ENCODE data around the gene GDA.

- TF ChIP-seq, protein P1, sequence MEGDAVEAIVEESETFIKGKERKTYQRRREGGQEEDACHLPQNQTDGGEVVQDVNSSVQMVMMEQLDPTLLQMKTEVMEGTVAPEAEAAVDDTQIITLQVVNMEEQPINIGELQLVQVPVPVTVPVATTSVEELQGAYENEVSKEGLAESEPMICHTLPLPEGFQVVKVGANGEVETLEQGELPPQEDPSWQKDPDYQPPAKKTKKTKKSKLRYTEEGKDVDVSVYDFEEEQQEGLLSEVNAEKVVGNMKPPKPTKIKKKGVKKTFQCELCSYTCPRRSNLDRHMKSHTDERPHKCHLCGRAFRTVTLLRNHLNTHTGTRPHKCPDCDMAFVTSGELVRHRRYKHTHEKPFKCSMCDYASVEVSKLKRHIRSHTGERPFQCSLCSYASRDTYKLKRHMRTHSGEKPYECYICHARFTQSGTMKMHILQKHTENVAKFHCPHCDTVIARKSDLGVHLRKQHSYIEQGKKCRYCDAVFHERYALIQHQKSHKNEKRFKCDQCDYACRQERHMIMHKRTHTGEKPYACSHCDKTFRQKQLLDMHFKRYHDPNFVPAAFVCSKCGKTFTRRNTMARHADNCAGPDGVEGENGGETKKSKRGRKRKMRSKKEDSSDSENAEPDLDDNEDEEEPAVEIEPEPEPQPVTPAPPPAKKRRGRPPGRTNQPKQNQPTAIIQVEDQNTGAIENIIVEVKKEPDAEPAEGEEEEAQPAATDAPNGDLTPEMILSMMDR (IDR thresholded peaks at IDR 0.05; ENCODE audit: low read depth, low read length), result no peak
- no peak for TF ChIP-seq EZH2phosphoT487 (IDR thresholded peaks at IDR 0.05; ENCODE audit: low read depth)
Observed at GRCh38 chr9:72247549-72247948, 98.3 kb downstream of the GDA start.
